ENCODE results near the gene ZNF526.
A peak's percentile ranks its signal among the peaks of the same experiment; 100 is the strongest.
"Not testable (repeated sequence)": the region's sequence is repeated elsewhere in the genome, so short reads cannot be mapped to it uniquely, and the experiment has no call there.

The ZNF526 gene

GRCh38 chr19:42248270-42249148 lies 28.4 kb downstream of the ZNF526 start:
- DNase-seq = no peak

GRCh38 chr19:42249149-42249750 lies 29.1 kb downstream of the ZNF526 start:
- DNase-seq = no peak

GRCh38 chr19:42249769-42250168 lies 29.7 kb downstream of the ZNF526 start:
- no peak for DNase-seq

- no peak for DNase-seq
Observed at GRCh38 chr19:42250183-42250665, 30.1 kb downstream of the ZNF526 start.

- DNase-seq = no peak
Observed at GRCh38 chr19:42250666-42251531, 30.8 kb downstream of the ZNF526 start.

- DNase-seq = no peak
Observed at GRCh38 chr19:42251572-42252358, 31.7 kb downstream of the ZNF526 start.

GRCh38 chr19:42252365-42253244 lies 32.5 kb downstream of the ZNF526 start:
- no peak for DNase-seq

- peak; percentile 32 to 52 (median 42) for DNase-seq
Observed at GRCh38 chr19:42253245-42254088, 33.4 kb downstream of the ZNF526 start.

GRCh38 chr19:42254089-42254849 lies 34.2 kb downstream of the ZNF526 start:
- DNase-seq = peak; percentile 40 to 70 (median 55)

GRCh38 chr19:42254850-42255765 lies 35.0 kb downstream of the ZNF526 start, which contains the start of gene ERF:
Gene ERF, minus strand, starts transcription at chr19:42255128. Its CDS starts 129 bp downstream, at chr19:42254999.
- DNase-seq = peak; percentile 82 to 88 (median 87)

- DNase-seq = no peak
Observed at GRCh38 chr19:42255766-42256745, 35.9 kb downstream of the ZNF526 start.

- DNase-seq = not testable (repeated sequence)
Observed at GRCh38 chr19:42257842-42258241, 37.7 kb downstream of the ZNF526 start.

GRCh38 chr19:42261763-42262162 lies 41.7 kb downstream of the ZNF526 start:
- no peak for DNase-seq

GRCh38 chr19:42266105-42266504 lies 46.0 kb downstream of the ZNF526 start:
- not testable (repeated sequence) for DNase-seq

GRCh38 chr19:42266928-42267603 lies 47.0 kb downstream of the ZNF526 start:
- not testable (repeated sequence) for DNase-seq

GRCh38 chr19:42267644-42268141 lies 47.6 kb downstream of the ZNF526 start:
- DNase-seq = no peak

Data from activated CD4-positive, CD25-positive, alpha-beta regulatory T cell (primary cell).